Stimulated activated CD8-positive, alpha-beta memory T cell treated with anti-CD3 and anti-CD28 coated beads, Interleukin-15, amount 100 ng/mL, for 4 hours (primary cell): ENCODE data around the gene KIF3A.
A peak's percentile ranks its signal among the peaks of the same experiment; 100 is the strongest.

Experiments
- DNase-seq, 2 donors: peaks; one replicate each; pipeline ENCODE4 v3.0.0-alpha.2; 2020; ENCODE audit warnings: low read depth in 2 of 2

KIF3A gene

GRCh38 chr5:132753135-132753987 is 16.0 kb upstream of the KIF3A start:
- no peak for DNase-seq

GRCh38 chr5:132752581-132753125 is 15.3 kb upstream of the KIF3A start:
- DNase-seq, result no peak

GRCh38 chr5:132751971-132752580 is 14.7 kb upstream of the KIF3A start:
- DNase-seq, result no peak

GRCh38 chr5:132751444-132751843 is 14.1 kb upstream of the KIF3A start:
- no peak for DNase-seq

GRCh38 chr5:132750471-132751230 is 13.3 kb upstream of the KIF3A start:
- no peak for DNase-seq

GRCh38 chr5:132749506-132749905 is 12.2 kb upstream of the KIF3A start:
- no peak for DNase-seq

GRCh38 chr5:132748522-132749000 is 11.2 kb upstream of the KIF3A start:
- DNase-seq, result no peak

GRCh38 chr5:132747616-132748440 is 10.5 kb upstream of the KIF3A start:
- DNase-seq, result peak; percentile 17 to 31

GRCh38 chr5:132746954-132747615 is 9.7 kb upstream of the KIF3A start, which contains the start of gene CCNI2:
Gene CCNI2 (plus strand): TSS chr5:132747426. CDS start chr5:132747496, 70 bp downstream.
- DNase-seq, result peak; percentile 49 to 55

- DNase-seq, result no peak
These were observed 9.2 kb upstream of the KIF3A start for GRCh38 chr5:132746592-132746953.

- DNase-seq, result no peak
These were observed 7.3 kb upstream of the KIF3A start for GRCh38 chr5:132744659-132745058.

- no peak for DNase-seq
These were observed 5.3 kb upstream of the KIF3A start for GRCh38 chr5:132742626-132743025.

GRCh38 chr5:132742158-132742557 is 4.8 kb upstream of the KIF3A start:
- DNase-seq, result no peak

GRCh38 chr5:132739232-132739631 is 1.9 kb upstream of the KIF3A start:
- DNase-seq, result no peak

- no peak for DNase-seq
These were observed 786 bp upstream of the KIF3A start for GRCh38 chr5:132737982-132738681.

GRCh38 chr5:132734687-132735086 is 2.7 kb downstream of the KIF3A start:
- DNase-seq, result no peak

GRCh38 chr5:132733499-132734148 is 3.7 kb downstream of the KIF3A start:
- no peak for DNase-seq

GRCh38 chr5:132729896-132730295 is 7.5 kb downstream of the KIF3A start:
- DNase-seq, result no peak

GRCh38 chr5:132725745-132726144 is 11.6 kb downstream of the KIF3A start:
- DNase-seq, result no peak
